Measurements from ENCODE around the gene ZNF384. TPM values are rescaled to one million over a fixed set of nuclear protein-coding genes. Genes with fewer than 3 reads are reported as not detected.

ZNF384 gene
- total RNA-seq, 2 experiments from 2014 or later: 48.6 to 95.5 TPM

DNA sequence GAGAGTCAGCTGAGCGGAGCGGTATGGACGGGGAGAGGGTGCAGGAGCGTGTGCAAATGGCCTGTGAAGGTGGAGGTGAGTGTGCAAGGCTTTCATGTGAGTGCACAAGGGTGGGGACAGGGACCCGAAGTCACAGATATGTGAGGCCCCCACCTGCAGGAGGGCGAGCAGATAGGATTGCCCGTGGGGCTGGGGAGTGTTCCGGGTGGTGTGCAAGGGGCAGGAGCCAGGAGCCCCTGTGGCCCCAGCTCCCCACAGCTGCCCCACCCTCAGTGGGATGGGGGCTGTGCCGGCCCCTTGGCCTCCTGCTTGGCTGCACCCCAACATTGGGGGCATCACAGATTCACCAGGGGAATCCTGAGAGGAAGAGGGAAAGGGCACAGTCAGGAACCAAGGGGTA is 5.5 kb upstream of the ZNF384 start:
- CTCF ChIA-PET (ENCODE audit: unreplicated experiment): no interaction called here
- POLR2A ChIA-PET: no interaction called here

DNA sequence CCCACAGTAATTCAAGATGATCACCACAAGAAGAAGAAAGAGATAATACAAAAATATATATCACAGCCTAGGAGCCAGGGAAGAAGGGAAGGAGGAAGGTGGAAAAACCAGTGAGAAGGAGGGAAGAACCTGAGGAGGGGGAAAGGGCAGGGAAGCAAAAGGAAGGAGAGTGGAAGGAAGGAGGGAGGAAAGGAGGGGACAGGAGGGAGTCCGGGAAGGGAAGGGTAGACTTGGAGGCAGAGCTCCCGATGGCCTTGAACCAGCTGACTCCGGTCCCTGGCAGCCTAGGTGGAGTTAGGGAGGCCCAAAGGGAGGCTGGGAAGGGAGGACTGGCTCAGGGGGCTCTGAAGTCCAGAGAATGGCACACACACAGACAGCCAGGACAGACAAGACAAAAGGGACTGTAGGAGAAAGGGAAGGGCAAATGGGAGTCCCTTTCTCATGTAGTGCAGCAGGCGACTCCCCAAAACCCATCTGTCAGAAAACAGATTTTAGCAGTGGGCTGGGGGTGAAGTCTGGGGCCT is 4.7 kb upstream of the ZNF384 start:
- peaks cover 84% of the 10 kb centered on the region for H3K4me1 ChIP-seq (ENCODE audit: insufficient read depth, low read length, poor library complexity, severe bottlenecking)
- no peak overlapping the region for H2AFZ ChIP-seq (ENCODE audit: low read length)
- POLR2A ChIA-PET: interaction anchor here (0.5 kb wide), 1 partner anchor 133 kb away, joined by 3 read pairs; no protein-coding TSS in a partner anchor
- peaks cover 17% of the 10 kb centered on the region; the same call in 1 of the 2 replicates for H3K79me2 ChIP-seq (ENCODE audit: insufficient read depth, low read depth, low read length)
- no peaks in the 10 kb centered on the region for H3K9me3 ChIP-seq (ENCODE audit: low read length)
- H3K9me2 ChIP-seq (ENCODE audit: insufficient read depth, low read length): no peaks in the 10 kb centered on the region
- no peaks in the 10 kb centered on the region for H4K20me1 ChIP-seq (ENCODE audit: insufficient read depth, low read length)
- H3K4me2 ChIP-seq (ENCODE audit: low read length): no peak overlapping the region
- intact Hi-C loops (cut with micrococcal nuclease; ENCODE audit: unreplicated experiment): loop anchor here (10.0 kb wide), 1 partner anchor 269 kb away; no protein-coding TSS in a partner anchor
- TF ChIP-seq CTCF (conservative IDR thresholded peaks at IDR 0.05; ENCODE audit: low read length): no peak
- no peak for TF ChIP-seq EZH2phosphoT487 (IDR thresholded peaks at IDR 0.05; ENCODE audit: borderline replicate concordance, low read depth, low read length)
- TSS peak; percentile 54 for BruUV-seq (replicated peaks)
- DNase-seq (ENCODE audit: low spot score): no peak
- CTCF ChIA-PET (ENCODE audit: unreplicated experiment): no interaction called here
- H3K4me3 ChIP-seq (ENCODE audit: low read depth, low read length, poor library complexity, severe bottlenecking): no peak overlapping the region
- H3K27ac ChIP-seq (ENCODE audit: low read depth, low read length, poor library complexity, severe bottlenecking): no peak overlapping the region
- peaks cover 13% of the 10 kb centered on the region; the same call in 1 of the 2 replicates for H3K36me3 ChIP-seq (ENCODE audit: insufficient read depth, low read length)

More for the DNA sequence above, 5.5 kb upstream of the ZNF384 start:
- H3K79me2 ChIP-seq (ENCODE audit: insufficient read depth, low read depth, low read length): peaks cover 21% of the 10 kb centered on the region; the same call in 1 of the 2 replicates
- H3K9me2 ChIP-seq (ENCODE audit: insufficient read depth, low read length): no peaks in the 10 kb centered on the region
- H3K4me2 ChIP-seq (ENCODE audit: low read length): peak overlapping the region; percentile 93
- TF ChIP-seq EZH2phosphoT487 (IDR thresholded peaks at IDR 0.05; ENCODE audit: borderline replicate concordance, low read depth, low read length): no peak
- no peak for TF ChIP-seq CTCF (conservative IDR thresholded peaks at IDR 0.05; ENCODE audit: low read length)
- DNase-seq (ENCODE audit: low spot score): no peak
- H3K9me3 ChIP-seq (ENCODE audit: low read length): no peaks in the 10 kb centered on the region
- BruUV-seq (replicated peaks): no TSS peak
- peaks cover 92% of the 10 kb centered on the region for H3K4me1 ChIP-seq (ENCODE audit: insufficient read depth, low read length, poor library complexity, severe bottlenecking)
- no peak overlapping the region for H2AFZ ChIP-seq (ENCODE audit: low read length)
- no peaks in the 10 kb centered on the region for H4K20me1 ChIP-seq (ENCODE audit: insufficient read depth, low read length)
- H3K4me3 ChIP-seq (ENCODE audit: low read depth, low read length, poor library complexity, severe bottlenecking): no peak overlapping the region
- H3K27ac ChIP-seq (ENCODE audit: low read depth, low read length, poor library complexity, severe bottlenecking): peak overlapping the region; percentile 96
- peaks cover 13% of the 10 kb centered on the region; the same call in 1 of the 2 replicates for H3K36me3 ChIP-seq (ENCODE audit: insufficient read depth, low read length)
- intact Hi-C loops (cut with micrococcal nuclease; ENCODE audit: unreplicated experiment): loop anchor here (5.0 to 10.0 kb wide), 2 partner anchors 202 to 270 kb away; partner anchors contain the start of genes MRPL51 and NCAPD2

GRCh38 chr12:6692888-6693287 is 3.7 kb upstream of the ZNF384 start:
- no peak overlapping the region for H3K4me3 ChIP-seq (ENCODE audit: low read depth, low read length, poor library complexity, severe bottlenecking)
- TF ChIP-seq EZH2phosphoT487 (IDR thresholded peaks at IDR 0.05; ENCODE audit: borderline replicate concordance, low read depth, low read length) (no peak), CTCF (conservative IDR thresholded peaks at IDR 0.05; ENCODE audit: low read length) (no peak)
- no peaks in the 10 kb centered on the region for H3K9me3 ChIP-seq (ENCODE audit: low read length)
- H3K27ac ChIP-seq (ENCODE audit: low read depth, low read length, poor library complexity, severe bottlenecking): no peak overlapping the region
- peaks cover 77% of the 10 kb centered on the region for H3K4me1 ChIP-seq (ENCODE audit: insufficient read depth, low read length, poor library complexity, severe bottlenecking)
- POLR2A ChIA-PET: interaction anchor here (0.6 to 1.5 kb wide), 4 partner anchors 31 to 222 kb away, joined by 3 to 6 read pairs (median 4); partner anchors contain the start of gene COPS7A
- intact Hi-C loops (cut with micrococcal nuclease; ENCODE audit: unreplicated experiment): loop anchor here (10.0 kb wide), 1 partner anchor 268 kb away; no protein-coding TSS in a partner anchor
- no peaks in the 10 kb centered on the region for H4K20me1 ChIP-seq (ENCODE audit: insufficient read depth, low read length)
- BruUV-seq (replicated peaks): no TSS peak
- no peak overlapping the region for H2AFZ ChIP-seq (ENCODE audit: low read length)
- no peaks in the 10 kb centered on the region for H3K9me2 ChIP-seq (ENCODE audit: insufficient read depth, low read length)
- no peak for DNase-seq (ENCODE audit: low spot score)
- peaks cover 27% of the 10 kb centered on the region for H3K79me2 ChIP-seq (ENCODE audit: insufficient read depth, low read depth, low read length)
- peaks cover 13% of the 10 kb centered on the region; the same call in 1 of the 2 replicates for H3K36me3 ChIP-seq (ENCODE audit: insufficient read depth, low read length)
- CTCF ChIA-PET (ENCODE audit: unreplicated experiment): no interaction called here
- no peak overlapping the region for H3K4me2 ChIP-seq (ENCODE audit: low read length)

Measured in OCI-LY7 (cell line).